GM23338 (cell line): ENCODE measurements around the gene HRH2. TPM values are rescaled to one million over a fixed set of nuclear protein-coding genes. Genes with fewer than 3 reads are reported as not detected.

Experiments
- polyA plus RNA-seq: library from polyadenylated mRNA; unstranded; fragments of >200 nt; fragmentation: Nextera tagmentation; extraction: Ambion mirVana; gene quantifications from 2 replicates; pipeline ENCODE4 v1.2.1, GENCODE V29; 2016
- small RNA-seq: library from RNA; depleted of rRNA; stranded (forward); fragments of <200 nt; gene quantifications from one replicate; pipeline ENCODE3, GENCODE V24; 2014; ENCODE audit warnings: low replicate concordance
- total RNA-seq: library from RNA; depleted of rRNA; stranded (reverse); fragments of >200 nt; shearing (Covaris generic); gene quantifications from 2 replicates; pipeline ENCODE4 v1.2.3, GENCODE V29; 2014; rRNA removed

HRH2 gene
- total and polyA plus RNA-seq, 2 experiments from 2014 or later, result 6.8 to 7.0 TPM

Small RNAs within 50 kb of the gene (small RNA-seq; reads per million reads assigned to genes)
- not detected for gene RN7SKP148
- not detected for gene RNU6-226P

Other genes starting within 250 kb of the HRH2 start
- 0.14 TPM in 1 of 2 replicates, not detected in the other for gene DRD1, start 213.9 kb upstream of the HRH2 start, total RNA-seq
- 0.11 TPM in 1 of 2 replicates, not detected in the other for gene DRD1, start 213.9 kb upstream of the HRH2 start, polyA plus RNA-seq
- gene SFXN1, start 179.5 kb upstream of the HRH2 start, total RNA-seq, result 97.7 and 121 TPM in 2 replicates
- gene SFXN1, start 179.5 kb upstream of the HRH2 start, polyA plus RNA-seq, result 39.8 and 44.0 TPM in 2 replicates
- gene CPLX2, start 213.5 kb downstream of the HRH2 start, total RNA-seq, result 0.45 and 0.66 TPM in 2 replicates
- 2.1 and 2.3 TPM in 2 replicates for gene CPLX2, start 213.5 kb downstream of the HRH2 start, polyA plus RNA-seq